Measurements from ENCODE around the gene STXBP6. TPM values are rescaled to one million over a fixed set of nuclear protein-coding genes. Genes with fewer than 3 reads are reported as not detected.
"Not testable (repeated sequence)": the region's sequence is repeated elsewhere in the genome, so short reads cannot be mapped to it uniquely, and the experiment has no call there.

Gene STXBP6
- total and polyA plus RNA-seq, 2 donors (not counting 3 experiments of a cell fraction or from before 2014, with no cell fraction given) = 0.06 TPM; not detected in 1

- Histone ChIP-seq H3K27me3 (ENCODE audit: control insufficient read depth in 2 of 2, insufficient read depth in 2 of 2, low read length in 2 of 2) (no peaks in the 10 kb centered on the region), H3K9me3 (replicated peaks; ENCODE audit: control insufficient read depth, insufficient read depth, low read length) (no peaks in the 10 kb centered on the region), H3K79me2 (ENCODE audit: control insufficient read depth, insufficient read depth, low read length) (no peaks in the 10 kb centered on the region), H3K4me3 (replicated peaks in 1 of 3; ENCODE audit: insufficient read depth in 1 of 3, low read depth in 1 of 3, low read length in 3 of 3) (no peak overlapping the region), H3K9me1 (replicated peaks; ENCODE audit: control insufficient read depth, extremely low read depth, insufficient read depth, low read length) (no peaks in the 10 kb centered on the region), H4K20me1 (replicated peaks; ENCODE audit: control insufficient read depth, extremely low read depth, insufficient read depth, low read length) (no peaks in the 10 kb centered on the region), H3K4me2 (ENCODE audit: insufficient read depth, low read length) (no peak overlapping the region), H3K4me1 (ENCODE audit: control insufficient read depth, extremely low read depth, insufficient read depth, low read length) (no peaks in the 10 kb centered on the region), H3K27ac (ENCODE audit: insufficient read depth, low read depth, low read length) (no peak overlapping the region), H2AFZ (ENCODE audit: low read depth, low read length) (no peak overlapping the region), H3K36me3 (ENCODE audit: control insufficient read depth in 2 of 2, extremely low read depth in 1 of 2, insufficient read depth in 2 of 2, low read length in 2 of 2) (no peaks in the 10 kb centered on the region), H3K9ac (replicated peaks; ENCODE audit: extremely low read depth, insufficient read depth, low read length) (no peak overlapping the region)
- ChIA-PET POLR2A (no interaction called here), CTCF (interaction anchor here (1.5 kb wide), 1 partner anchor 31 kb away, joined by 4 read pairs; no protein-coding TSS in a partner anchor)
- FAIRE-seq (no peak), DNase-seq (ENCODE audit: low read depth, low spot score) (no peak)
- no TSS peak for BruUV-seq (replicated peaks)
- dilution Hi-C loops (cut with MboI; ENCODE audit: extremely low pct_ligation_motif_present, low sequenced_read_pairs) (no loop called here), intact Hi-C loops (cut with micrococcal nuclease) (no loop called here)
- TF ChIP-seq MYC (IDR thresholded peaks at IDR 0.05; ENCODE audit: low read depth, low read length) (no peak), POLR2AphosphoS5 (IDR thresholded peaks at IDR 0.05; ENCODE audit: insufficient read depth, low read depth, low read length) (no peak), FOS (IDR thresholded peaks at IDR 0.05; ENCODE audit: borderline replicate concordance, insufficient read depth, low read length) (no peak), GATA2 (IDR thresholded peaks at IDR 0.05; ENCODE audit: insufficient read depth, insufficient read length, low read depth, low read length) (no peak), JUN (IDR thresholded peaks at IDR 0.05; ENCODE audit: borderline replicate concordance, insufficient read depth, insufficient read length, low read depth) (no peak), CTCF (IDR thresholded peaks at IDR 0.05; ENCODE audit: extremely low read depth in 1 of 2, insufficient read depth in 1 of 2, low read depth in 1 of 2, low read length in 2 of 2) (no peak), EZH2 (IDR thresholded peaks at IDR 0.05; ENCODE audit: borderline replicate concordance, low read depth, low read length, severe bottlenecking) (no peak), POLR2A (IDR thresholded peaks at IDR 0.05; ENCODE audit: low read depth, low read length) (no peak), MAX (IDR thresholded peaks at IDR 0.05; ENCODE audit: insufficient read depth, insufficient read length) (no peak)
Observed at GRCh38 chr14:24837280-24838046, 212.5 kb downstream of the STXBP6 start.

GRCh38 chr14:24836324-24836723, 213.6 kb downstream of the STXBP6 start:
- intact Hi-C loops (cut with micrococcal nuclease); BruUV-seq (replicated peaks); H3K9me3 ChIP-seq (replicated peaks; ENCODE audit: control insufficient read depth, insufficient read depth, low read length); H3K27me3 ChIP-seq (ENCODE audit: control insufficient read depth in 2 of 2, insufficient read depth in 2 of 2, low read length in 2 of 2); DNase-seq (ENCODE audit: low read depth, low spot score); H3K4me3 ChIP-seq (replicated peaks in 1 of 3; ENCODE audit: insufficient read depth in 1 of 3, low read depth in 1 of 3, low read length in 3 of 3); FAIRE-seq; H4K20me1 ChIP-seq (replicated peaks; ENCODE audit: control insufficient read depth, extremely low read depth, insufficient read depth, low read length); H3K79me2 ChIP-seq (ENCODE audit: control insufficient read depth, insufficient read depth, low read length); H3K27ac ChIP-seq (ENCODE audit: insufficient read depth, low read depth, low read length); H3K4me2 ChIP-seq (ENCODE audit: insufficient read depth, low read length); H3K9me1 ChIP-seq (replicated peaks; ENCODE audit: control insufficient read depth, extremely low read depth, insufficient read depth, low read length); H3K9ac ChIP-seq (replicated peaks; ENCODE audit: extremely low read depth, insufficient read depth, low read length); POLR2A ChIA-PET; H3K36me3 ChIP-seq (ENCODE audit: control insufficient read depth in 2 of 2, extremely low read depth in 1 of 2, insufficient read depth in 2 of 2, low read length in 2 of 2); H3K4me1 ChIP-seq (ENCODE audit: control insufficient read depth, extremely low read depth, insufficient read depth, low read length); H2AFZ ChIP-seq (ENCODE audit: low read depth, low read length); dilution Hi-C loops (cut with MboI; ENCODE audit: extremely low pct_ligation_motif_present, low sequenced_read_pairs): not testable (repeated sequence)
- CTCF ChIA-PET = interaction anchor here (1.5 kb wide), 2 partner anchors 14 to 30 kb away, joined by 3 to 4 read pairs; no protein-coding TSS in a partner anchor

All from endothelial cell of umbilical vein (primary cell).